ENCODE results near the gene NPTX2. TPM values are rescaled to one million over a fixed set of nuclear protein-coding genes. Genes with fewer than 3 reads are reported as not detected.

The NPTX2 gene
- total RNA-seq, 1 donor from 2014 or later, result 5.1 TPM

GRCh38 chr7:98643236-98643985, 26.3 kb downstream of the NPTX2 start:
- Mint-ChIP-seq H3K27me3 (ENCODE audit: unreplicated experiment) (no peaks in the 10 kb centered on the region), H3K4me3 (ENCODE audit: unreplicated experiment) (no peak overlapping the region), H3K27ac (ENCODE audit: unreplicated experiment) (no peak overlapping the region), H3K4me1 (ENCODE audit: unreplicated experiment) (no peaks in the 10 kb centered on the region), H3K9me3 (ENCODE audit: unreplicated experiment) (peaks cover 6% of the 10 kb centered on the region), H3K36me3 (ENCODE audit: unreplicated experiment) (no peaks in the 10 kb centered on the region)
- DNase-seq (ENCODE audit: extremely low spot score, unreplicated experiment), result no peak
- no peak for TF ChIP-seq CTCF (IDR thresholded peaks at IDR 0.05)

GRCh38 chr7:98646465-98646864, 29.4 kb downstream of the NPTX2 start:
- Mint-ChIP-seq H3K4me1 (ENCODE audit: unreplicated experiment) (no peaks in the 10 kb centered on the region), H3K27me3 (ENCODE audit: unreplicated experiment) (peaks cover 3% of the 10 kb centered on the region), H3K27ac (ENCODE audit: unreplicated experiment) (no peak overlapping the region), H3K9me3 (ENCODE audit: unreplicated experiment) (no peaks in the 10 kb centered on the region), H3K4me3 (ENCODE audit: unreplicated experiment) (no peak overlapping the region), H3K36me3 (ENCODE audit: unreplicated experiment) (no peaks in the 10 kb centered on the region)
- DNase-seq (ENCODE audit: extremely low spot score, unreplicated experiment), result no peak
- no peak for TF ChIP-seq CTCF (IDR thresholded peaks at IDR 0.05)

GRCh38 chr7:98647326-98647725, 30.2 kb downstream of the NPTX2 start:
- Mint-ChIP-seq H3K4me3 (ENCODE audit: unreplicated experiment) (no peak overlapping the region), H3K36me3 (ENCODE audit: unreplicated experiment) (no peaks in the 10 kb centered on the region), H3K4me1 (ENCODE audit: unreplicated experiment) (no peaks in the 10 kb centered on the region), H3K27ac (ENCODE audit: unreplicated experiment) (no peak overlapping the region), H3K9me3 (ENCODE audit: unreplicated experiment) (no peaks in the 10 kb centered on the region), H3K27me3 (ENCODE audit: unreplicated experiment) (peaks cover 3% of the 10 kb centered on the region)
- DNase-seq (ENCODE audit: extremely low spot score, unreplicated experiment), result no peak
- TF ChIP-seq CTCF (IDR thresholded peaks at IDR 0.05), result no peak

GRCh38 chr7:98651760-98652159, 34.7 kb downstream of the NPTX2 start:
- peaks cover 3% of the 10 kb centered on the region for H3K27me3 Mint-ChIP-seq (ENCODE audit: unreplicated experiment)
- no peak overlapping the region for H3K4me3 Mint-ChIP-seq (ENCODE audit: unreplicated experiment)
- H3K9me3 Mint-ChIP-seq (ENCODE audit: unreplicated experiment), result no peaks in the 10 kb centered on the region
- H3K36me3 Mint-ChIP-seq (ENCODE audit: unreplicated experiment), result no peaks in the 10 kb centered on the region
- H3K4me1 Mint-ChIP-seq (ENCODE audit: unreplicated experiment), result no peaks in the 10 kb centered on the region
- TF ChIP-seq CTCF (IDR thresholded peaks at IDR 0.05), result no peak
- DNase-seq (ENCODE audit: extremely low spot score, unreplicated experiment), result no peak
- no peak overlapping the region for H3K27ac Mint-ChIP-seq (ENCODE audit: unreplicated experiment)

- no peak for TF ChIP-seq CTCF (IDR thresholded peaks at IDR 0.05)
- DNase-seq (ENCODE audit: extremely low spot score, unreplicated experiment), result no peak
- H3K4me3 Mint-ChIP-seq (ENCODE audit: unreplicated experiment), result no peak overlapping the region
Observed at GRCh38 chr7:98653601-98654310, 36.7 kb downstream of the NPTX2 start.

More at GRCh38 chr7:98653601-98654310, 36.7 kb downstream of the NPTX2 start:
- Mint-ChIP-seq H3K27ac (ENCODE audit: unreplicated experiment) (no peak overlapping the region), H3K36me3 (ENCODE audit: unreplicated experiment) (no peaks in the 10 kb centered on the region), H3K4me1 (ENCODE audit: unreplicated experiment) (no peaks in the 10 kb centered on the region), H3K9me3 (ENCODE audit: unreplicated experiment) (no peaks in the 10 kb centered on the region), H3K27me3 (ENCODE audit: unreplicated experiment) (peaks cover 3% of the 10 kb centered on the region)

Data from osteocyte (in vitro differentiated cells).